ENCODE measurements around the gene SPTB. TPM values are rescaled to one million over a fixed set of nuclear protein-coding genes. Genes with fewer than 3 reads are reported as not detected.

Gene SPTB
- polyA plus RNA-seq, 1 donor (not counting 4 experiments of a cell fraction or from before 2014, with no cell fraction given), result not detected

DNA sequence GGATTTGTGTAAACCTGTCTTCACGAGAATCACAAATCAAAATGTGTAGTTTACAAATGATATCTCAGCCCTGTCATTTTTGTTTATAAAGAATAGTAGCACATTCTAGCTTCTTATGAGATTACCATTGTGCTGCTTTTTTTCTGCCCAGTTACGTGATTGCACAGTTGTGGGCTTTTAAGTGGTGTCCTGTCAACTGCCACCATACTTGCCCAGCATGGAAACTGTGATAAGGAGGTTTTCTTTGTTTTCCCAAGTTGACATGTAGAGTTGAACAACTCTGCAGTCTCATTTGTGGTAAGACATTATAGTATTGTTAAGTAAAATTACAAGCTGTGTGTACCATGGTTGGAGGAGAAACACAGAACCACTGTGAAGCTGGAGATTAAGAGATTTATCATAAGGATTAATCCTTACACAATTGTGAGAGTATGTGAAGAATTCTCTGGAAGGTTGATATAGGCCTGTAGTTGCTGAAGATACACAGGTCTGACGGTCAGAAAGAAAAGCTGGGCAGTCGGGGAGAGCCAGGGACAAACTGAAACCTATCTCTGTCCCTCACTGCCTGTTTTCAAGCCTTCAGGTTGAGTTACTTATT lies 46.8 kb upstream of the SPTB start:
- Histone ChIP-seq H3K9me1 (ENCODE audit: control insufficient read depth, extremely low read depth, insufficient read depth, low read length) (no peaks in the 10 kb centered on the region), H2AFZ (ENCODE audit: control insufficient read depth, low read length) (no peak overlapping the region), H4K20me1 (ENCODE audit: control insufficient read depth, extremely low read depth, insufficient read depth, low read length) (no peaks in the 10 kb centered on the region), H3K9me3 (ENCODE audit: control insufficient read depth, low read depth, low read length) (no peaks in the 10 kb centered on the region), H3K9ac (ENCODE audit: control insufficient read depth, extremely low read depth, insufficient read depth, low read length) (no peak overlapping the region), H3K79me2 (ENCODE audit: control insufficient read depth, insufficient read depth, low read length) (peaks cover 14% of the 10 kb centered on the region), H3K27ac (ENCODE audit: control insufficient read depth, insufficient read depth, low read length) (no peak overlapping the region), H3K4me2 (ENCODE audit: control insufficient read depth, extremely low read depth, insufficient read depth, low read depth, low read length) (no peak overlapping the region), H3K4me1 (ENCODE audit: control insufficient read depth, extremely low read depth, insufficient read depth, low read length) (no peaks in the 10 kb centered on the region), H3K36me3 (ENCODE audit: control insufficient read depth in 2 of 2, extremely low read depth in 1 of 2, insufficient read depth in 2 of 2, low read length in 2 of 2) (peaks cover 11 to 28% of the 10 kb centered on the region in 2 experiments), H3K27me3 (ENCODE audit: control insufficient read depth, extremely low read depth, insufficient read depth, low read length) (no peaks in the 10 kb centered on the region), H3K4me3 (ENCODE audit: control insufficient read depth in 2 of 3, extremely low read depth in 1 of 3, insufficient read depth in 2 of 3, low read depth in 1 of 3, low read length in 3 of 3) (no peak overlapping the region)
- no peak for TF ChIP-seq EZH2 (IDR thresholded peaks at IDR 0.05; ENCODE audit: low read length)
- TF ChIP-seq, protein P1, sequence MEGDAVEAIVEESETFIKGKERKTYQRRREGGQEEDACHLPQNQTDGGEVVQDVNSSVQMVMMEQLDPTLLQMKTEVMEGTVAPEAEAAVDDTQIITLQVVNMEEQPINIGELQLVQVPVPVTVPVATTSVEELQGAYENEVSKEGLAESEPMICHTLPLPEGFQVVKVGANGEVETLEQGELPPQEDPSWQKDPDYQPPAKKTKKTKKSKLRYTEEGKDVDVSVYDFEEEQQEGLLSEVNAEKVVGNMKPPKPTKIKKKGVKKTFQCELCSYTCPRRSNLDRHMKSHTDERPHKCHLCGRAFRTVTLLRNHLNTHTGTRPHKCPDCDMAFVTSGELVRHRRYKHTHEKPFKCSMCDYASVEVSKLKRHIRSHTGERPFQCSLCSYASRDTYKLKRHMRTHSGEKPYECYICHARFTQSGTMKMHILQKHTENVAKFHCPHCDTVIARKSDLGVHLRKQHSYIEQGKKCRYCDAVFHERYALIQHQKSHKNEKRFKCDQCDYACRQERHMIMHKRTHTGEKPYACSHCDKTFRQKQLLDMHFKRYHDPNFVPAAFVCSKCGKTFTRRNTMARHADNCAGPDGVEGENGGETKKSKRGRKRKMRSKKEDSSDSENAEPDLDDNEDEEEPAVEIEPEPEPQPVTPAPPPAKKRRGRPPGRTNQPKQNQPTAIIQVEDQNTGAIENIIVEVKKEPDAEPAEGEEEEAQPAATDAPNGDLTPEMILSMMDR (optimal IDR thresholded peaks at IDR 0.05 in 1 of 3, IDR thresholded peaks at IDR 0.05 in 1 of 3, conservative IDR thresholded peaks at IDR 0.05 in 1 of 3; ENCODE audit: extremely low read depth in 1 of 3, insufficient read depth in 2 of 3, low read length in 3 of 3), result no peak
- no peak for FAIRE-seq
- no peak for DNase-seq (ENCODE audit: low read depth, low spot score)
- dilution Hi-C loops (cut with MboI; ENCODE audit: extremely low pct_ligation_motif_present, low sequenced_read_pairs), result no loop called here

DNA sequence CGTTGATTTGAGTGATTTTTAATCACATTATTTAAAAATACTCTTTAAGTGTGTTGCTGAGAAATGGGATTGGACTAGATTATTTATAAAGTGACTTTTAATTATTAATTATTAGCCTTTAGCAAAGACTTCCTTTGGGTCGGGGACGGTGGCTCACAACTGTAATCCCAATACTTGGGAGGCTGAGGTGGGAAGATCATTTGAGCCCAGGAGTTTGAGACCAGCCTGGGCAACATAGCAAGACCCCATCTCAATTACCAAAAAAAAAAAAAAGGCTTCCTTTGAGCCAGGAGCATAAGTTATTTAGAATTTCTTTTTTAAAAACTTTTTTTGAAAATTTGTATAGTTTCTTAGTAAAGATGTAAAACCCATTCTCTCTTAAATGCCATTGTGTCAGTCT lies 43.3 kb upstream of the SPTB start:
- Histone ChIP-seq H2AFZ (ENCODE audit: control insufficient read depth, low read length) (no peak overlapping the region), H3K9me3 (ENCODE audit: control insufficient read depth, low read depth, low read length) (no peaks in the 10 kb centered on the region), H3K4me1 (ENCODE audit: control insufficient read depth, extremely low read depth, insufficient read depth, low read length) (peaks cover 3% of the 10 kb centered on the region), H4K20me1 (ENCODE audit: control insufficient read depth, extremely low read depth, insufficient read depth, low read length) (no peaks in the 10 kb centered on the region), H3K9me1 (ENCODE audit: control insufficient read depth, extremely low read depth, insufficient read depth, low read length) (no peaks in the 10 kb centered on the region), H3K4me2 (ENCODE audit: control insufficient read depth, extremely low read depth, insufficient read depth, low read depth, low read length) (no peak overlapping the region), H3K27ac (ENCODE audit: control insufficient read depth, insufficient read depth, low read length) (no peak overlapping the region), H3K4me3 (ENCODE audit: control insufficient read depth in 2 of 3, extremely low read depth in 1 of 3, insufficient read depth in 2 of 3, low read depth in 1 of 3, low read length in 3 of 3) (no peak overlapping the region), H3K36me3 (ENCODE audit: control insufficient read depth in 2 of 2, extremely low read depth in 1 of 2, insufficient read depth in 2 of 2, low read length in 2 of 2) (peaks cover 7 to 15% of the 10 kb centered on the region in 2 experiments), H3K79me2 (ENCODE audit: control insufficient read depth, insufficient read depth, low read length) (peaks cover 38% of the 10 kb centered on the region), H3K9ac (ENCODE audit: control insufficient read depth, extremely low read depth, insufficient read depth, low read length) (no peak overlapping the region), H3K27me3 (ENCODE audit: control insufficient read depth, extremely low read depth, insufficient read depth, low read length) (no peaks in the 10 kb centered on the region)
- FAIRE-seq (no peak), DNase-seq (ENCODE audit: low read depth, low spot score) (no peak)
- TF ChIP-seq EZH2 (IDR thresholded peaks at IDR 0.05; ENCODE audit: low read length), result no peak
- TF ChIP-seq, protein P1 (optimal IDR thresholded peaks at IDR 0.05 in 1 of 3, IDR thresholded peaks at IDR 0.05 in 1 of 3, conservative IDR thresholded peaks at IDR 0.05 in 1 of 3; ENCODE audit: extremely low read depth in 1 of 3, insufficient read depth in 2 of 3, low read length in 3 of 3), result no peak
- dilution Hi-C loops (cut with MboI; ENCODE audit: extremely low pct_ligation_motif_present, low sequenced_read_pairs), result no loop called here

Data from keratinocyte (primary cell).